Endometrial microvascular endothelial cells (primary cell): Measurements from ENCODE around the gene MAPK8. TPM values are rescaled to one million over a fixed set of nuclear protein-coding genes. Genes with fewer than 3 reads are reported as not detected.
"Not testable (repeated sequence)": the region's sequence is repeated elsewhere in the genome, so short reads cannot be mapped to it uniquely, and the experiment has no call there.

Experiments
- in situ Hi-C: cut with HindIII; loops from 2 replicates; pipeline ENCODE4 v1.10.0; 2017; ENCODE audit warnings: low sequenced_read_pairs, low pct_unique_long_range_greater_than_20kb; ENCODE audit errors: inconsistent ontology term
- total RNA-seq: library from RNA; depleted of rRNA; stranded (reverse); fragments of >200 nt; gene quantifications from one replicate; pipeline ENCODE4 v1.2.3, GENCODE V29; 2015; ENCODE audit errors: inconsistent ontology term

Gene MAPK8
- total RNA-seq: 56.9 TPM

GRCh38 chr10:48306265-48306869 is at the start of gene MAPK8:
Gene MAPK8, plus strand, starts transcription at chr10:48306677. Its CDS starts 94,984 bp downstream, at chr10:48401661.
- in situ Hi-C loops: no loop called here

- in situ Hi-C loops: no loop called here
Observed at GRCh38 chr10:48257407-48257961, 49.0 kb upstream of the MAPK8 start.

- in situ Hi-C loops: no loop called here
Observed at GRCh38 chr10:48258105-48258504, 48.4 kb upstream of the MAPK8 start.

- in situ Hi-C loops: no loop called here
Observed at GRCh38 chr10:48266528-48266927, 39.9 kb upstream of the MAPK8 start.

GRCh38 chr10:48271047-48271730 is 35.3 kb upstream of the MAPK8 start:
- in situ Hi-C loops: no loop called here

GRCh38 chr10:48272682-48273081 is 33.8 kb upstream of the MAPK8 start:
- in situ Hi-C loops: no loop called here

GRCh38 chr10:48273741-48274140 is 32.7 kb upstream of the MAPK8 start:
- in situ Hi-C loops: no loop called here

GRCh38 chr10:48274636-48275035 is 31.8 kb upstream of the MAPK8 start, which contains the start of gene FRMPD2:
Gene FRMPD2, minus strand, starts transcription at chr10:48274696. Its CDS starts 129 bp downstream, at chr10:48274567.
- in situ Hi-C loops: no loop called here

GRCh38 chr10:48277093-48277492 is 29.4 kb upstream of the MAPK8 start:
- in situ Hi-C loops: no loop called here

GRCh38 chr10:48279081-48279751 is 27.3 kb upstream of the MAPK8 start:
- in situ Hi-C loops: no loop called here

GRCh38 chr10:48281697-48282096 is 24.8 kb upstream of the MAPK8 start:
- in situ Hi-C loops: not testable (repeated sequence)

- in situ Hi-C loops: no loop called here
Observed at GRCh38 chr10:48282829-48283228, 23.6 kb upstream of the MAPK8 start.

GRCh38 chr10:48284002-48284546 is 22.4 kb upstream of the MAPK8 start:
- in situ Hi-C loops: no loop called here

- in situ Hi-C loops: no loop called here
Observed at GRCh38 chr10:48284811-48285210, 21.7 kb upstream of the MAPK8 start.

- in situ Hi-C loops: no loop called here
Observed at GRCh38 chr10:48285710-48286109, 20.8 kb upstream of the MAPK8 start.

GRCh38 chr10:48286356-48286755 is 20.1 kb upstream of the MAPK8 start:
- in situ Hi-C loops: no loop called here

GRCh38 chr10:48287417-48288391 is 18.8 kb upstream of the MAPK8 start:
- in situ Hi-C loops: no loop called here

- in situ Hi-C loops: no loop called here
Observed at GRCh38 chr10:48288661-48289060, 17.8 kb upstream of the MAPK8 start.
